Stimulated activated CD8-positive, alpha-beta memory T cell treated with anti-CD3 and anti-CD28 coated beads, Interleukin-4, amount 100 ng/mL, for 24 hours (primary cell): Measurements from ENCODE around the gene RTP1.
"Not testable (repeated sequence)": the region's sequence is repeated elsewhere in the genome, so short reads cannot be mapped to it uniquely, and the experiment has no call there.

Experiments
- DNase-seq: peaks from one replicate; pipeline ENCODE4 v3.0.0-alpha.2; 2020; ENCODE audit warnings: low read depth

Gene RTP1, protein sequence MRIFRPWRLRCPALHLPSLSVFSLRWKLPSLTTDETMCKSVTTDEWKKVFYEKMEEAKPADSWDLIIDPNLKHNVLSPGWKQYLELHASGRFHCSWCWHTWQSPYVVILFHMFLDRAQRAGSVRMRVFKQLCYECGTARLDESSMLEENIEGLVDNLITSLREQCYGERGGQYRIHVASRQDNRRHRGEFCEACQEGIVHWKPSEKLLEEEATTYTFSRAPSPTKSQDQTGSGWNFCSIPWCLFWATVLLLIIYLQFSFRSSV

GRCh38 chr3:187197335-187197649, at the start of gene RTP1:
TSS of gene RTP1 (plus strand) at chr3:187197486. CDS start at chr3:187197516, 30 bp downstream.
- DNase-seq = no peak

- DNase-seq = no peak
Observed at GRCh38 chr3:187150186-187150585, 47.1 kb upstream of the RTP1 start.

DNA sequence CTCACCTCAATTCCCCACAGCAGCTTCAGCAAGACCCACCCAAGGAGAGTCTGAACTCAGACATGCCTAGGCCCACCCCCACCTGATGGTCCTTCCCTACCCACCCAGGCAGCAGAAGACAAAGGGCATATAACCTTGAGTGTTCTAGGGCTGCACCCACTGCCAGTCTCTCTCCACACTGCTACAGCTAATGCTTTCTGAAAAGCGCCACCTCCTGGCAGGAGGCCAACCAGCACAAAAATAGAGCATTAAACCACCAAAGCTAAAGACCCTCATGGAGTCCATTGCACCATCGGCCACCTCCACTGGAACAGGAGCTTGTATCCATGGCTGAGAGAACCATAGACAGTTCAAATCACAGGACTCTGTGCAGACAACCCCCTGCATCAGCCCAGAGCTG, 46.7 kb upstream of the RTP1 start:
- peak; percentile 52 for DNase-seq

- DNase-seq = no peak
Observed at GRCh38 chr3:187161556-187161955, 35.7 kb upstream of the RTP1 start.

GRCh38 chr3:187162265-187162953, 34.9 kb upstream of the RTP1 start:
- DNase-seq = no peak

- DNase-seq = no peak
Observed at GRCh38 chr3:187165144-187165543, 32.1 kb upstream of the RTP1 start.

DNA sequence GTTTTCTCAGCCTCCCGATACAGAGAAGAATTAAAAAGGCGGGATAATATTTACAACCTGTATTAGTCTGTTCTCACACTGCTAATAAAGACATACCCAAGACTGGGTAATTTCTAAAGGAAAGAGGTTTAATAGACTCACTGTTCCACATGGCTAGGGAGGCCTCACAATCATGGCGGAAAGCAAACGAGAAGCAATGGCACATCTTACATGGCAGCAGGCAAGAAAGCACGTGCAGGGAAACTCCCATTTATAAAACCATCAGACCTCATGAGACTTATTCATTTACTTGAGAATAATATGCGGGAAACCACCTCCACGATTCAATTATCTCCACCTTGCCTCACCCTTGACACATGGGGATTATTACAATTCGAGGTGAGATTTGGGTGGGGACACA, 30.5 kb upstream of the RTP1 start:
- DNase-seq = no peak

DNA sequence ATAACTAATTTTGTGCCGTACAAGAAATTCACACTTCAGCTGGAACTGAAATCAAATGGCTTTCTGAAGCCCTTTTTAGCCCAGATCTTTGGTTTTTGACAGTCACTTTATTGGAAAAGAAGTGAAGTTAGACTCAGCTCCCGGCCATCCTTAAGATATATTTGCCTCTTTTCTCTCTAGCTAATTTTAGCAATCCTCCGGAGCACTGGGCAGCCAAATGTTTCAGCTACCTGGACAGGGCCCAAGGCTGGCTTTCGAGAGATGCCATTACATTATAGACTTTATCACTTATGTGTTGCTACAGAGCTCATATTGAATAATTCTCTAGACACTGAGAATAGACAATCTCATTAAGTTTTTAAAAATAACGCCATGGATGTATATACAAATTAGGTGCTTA, 29.5 kb upstream of the RTP1 start:
- DNase-seq = no peak

GRCh38 chr3:187169231-187169960, 27.9 kb upstream of the RTP1 start:
- DNase-seq = no peak

DNA sequence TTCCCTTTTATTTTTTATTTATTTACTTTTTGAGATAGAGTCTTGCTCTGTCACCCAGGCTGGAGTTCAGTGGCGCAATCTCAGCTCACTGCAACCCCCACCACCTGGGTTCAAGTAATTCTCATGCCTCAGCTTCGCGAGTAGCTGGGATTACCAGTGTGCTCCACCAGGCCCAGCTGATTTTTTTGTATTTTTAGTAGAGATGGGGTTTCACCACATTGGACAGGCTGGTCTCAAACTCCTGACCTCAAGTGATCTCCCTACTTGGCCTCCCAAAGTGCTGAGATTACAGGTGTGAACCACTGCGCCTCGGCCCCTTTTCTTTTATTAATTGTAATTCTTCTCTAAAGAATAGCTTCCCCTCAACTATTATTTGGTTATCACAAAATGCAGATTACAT, 26.4 kb upstream of the RTP1 start:
- not testable (repeated sequence) for DNase-seq

GRCh38 chr3:187172929-187173328, 24.4 kb upstream of the RTP1 start:
- no peak for DNase-seq

DNA sequence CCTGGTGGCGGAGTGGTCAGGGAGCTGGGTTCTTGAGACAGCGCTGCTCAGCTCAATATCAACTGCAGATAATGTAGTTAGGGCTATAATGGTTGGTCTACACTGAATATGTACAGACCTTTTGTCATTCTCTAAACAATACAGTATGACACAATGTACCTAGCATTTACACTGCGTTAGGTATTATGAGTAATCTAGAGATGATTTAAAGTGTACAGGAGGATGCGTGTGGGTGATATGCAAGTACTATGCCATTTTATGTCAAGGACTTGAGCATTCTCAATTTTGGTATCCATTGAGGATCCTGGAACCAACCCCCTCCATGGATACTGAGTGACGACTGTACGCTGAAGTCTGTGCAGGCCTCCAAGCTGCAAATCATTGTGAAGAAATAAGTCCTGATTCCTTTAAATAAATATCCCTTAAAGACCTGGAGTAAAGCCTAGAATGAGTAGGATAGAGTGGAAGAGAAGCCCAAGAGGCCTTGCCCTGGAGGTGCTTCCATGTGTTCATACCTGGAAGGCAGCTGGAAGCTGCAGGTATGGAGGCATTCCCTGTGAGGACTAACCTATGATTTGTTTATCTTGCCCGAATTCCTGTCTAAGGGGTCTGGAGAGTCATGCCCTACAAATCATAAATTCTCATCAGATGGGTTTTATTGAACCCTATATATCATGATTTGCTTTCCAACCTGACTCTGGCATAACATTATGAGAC, 15.7 kb upstream of the RTP1 start:
- no peak for DNase-seq

DNA sequence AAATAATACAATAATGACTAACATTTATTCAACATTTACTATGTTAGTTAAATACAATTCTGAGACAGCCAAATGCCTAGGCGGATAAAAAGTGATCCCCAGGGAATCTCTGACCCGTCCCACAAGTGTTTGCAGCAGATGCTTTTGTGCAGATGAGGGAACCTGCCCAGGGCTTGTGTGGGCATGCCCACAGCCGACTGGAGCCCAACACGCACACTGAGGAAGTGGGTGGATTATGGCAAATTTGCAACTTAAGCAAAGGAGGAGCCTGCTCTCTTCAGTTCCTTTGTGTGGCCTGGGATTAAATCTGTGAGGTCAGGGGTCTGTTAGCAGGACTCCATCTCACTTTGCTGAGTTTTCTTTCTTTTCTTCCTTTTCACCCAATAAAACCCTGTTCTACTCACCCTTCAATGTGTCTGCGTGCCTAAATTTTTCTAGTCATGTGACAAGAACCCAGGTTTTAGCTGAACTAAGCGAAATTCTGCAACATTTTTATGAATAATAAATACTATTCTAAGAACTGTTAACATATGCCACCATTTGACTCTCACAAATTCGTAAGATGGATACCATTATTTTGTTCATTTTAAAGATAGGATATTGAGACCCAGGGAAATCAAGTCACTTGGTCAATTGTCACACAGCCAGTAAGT, 13.9 kb upstream of the RTP1 start:
- no peak for DNase-seq

- DNase-seq = no peak
Observed at GRCh38 chr3:187183903-187184302, 13.4 kb upstream of the RTP1 start.

DNA sequence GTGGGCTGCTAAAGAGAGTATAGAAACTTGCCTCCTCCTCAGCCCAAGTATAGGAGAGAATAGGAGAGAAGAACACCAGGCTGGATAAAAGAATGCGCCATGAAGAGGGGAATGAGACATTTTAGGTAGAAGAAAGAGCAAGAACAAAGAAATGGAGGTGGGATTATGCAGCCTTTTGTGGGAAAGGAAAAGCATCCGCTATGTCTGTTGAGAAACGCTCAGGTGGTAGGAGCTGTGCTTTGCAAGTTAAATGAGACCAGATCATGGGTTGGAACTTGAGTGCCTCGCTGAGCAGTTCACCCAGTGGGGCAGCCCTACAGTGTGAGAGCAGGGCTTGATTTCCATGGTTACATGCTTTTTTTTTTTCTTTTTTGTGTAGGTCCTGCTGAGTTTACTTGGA, 11.5 kb upstream of the RTP1 start:
- DNase-seq = no peak

DNA sequence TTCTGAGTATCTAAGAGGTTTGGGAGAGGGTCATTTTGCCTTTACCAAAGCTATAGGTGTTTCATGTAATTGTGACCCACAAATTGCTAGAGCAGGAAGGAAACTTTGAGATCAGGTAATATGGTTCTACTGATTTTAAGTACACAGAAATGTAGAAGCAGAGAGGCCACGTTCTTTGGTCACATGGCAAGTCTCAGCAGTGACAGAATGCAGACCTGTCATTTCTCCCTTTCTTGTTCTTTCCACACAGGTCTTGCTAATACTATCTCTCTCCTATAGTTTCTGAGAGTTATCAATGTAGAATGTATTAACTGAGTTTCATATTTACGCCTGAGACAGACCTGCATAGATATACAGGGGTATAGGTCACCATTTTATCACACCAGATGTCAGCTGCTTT, 10.9 kb upstream of the RTP1 start:
- no peak for DNase-seq

- no peak for DNase-seq
Observed at GRCh38 chr3:187186801-187187421, 10.4 kb upstream of the RTP1 start.

GRCh38 chr3:187188931-187189330, 8.4 kb upstream of the RTP1 start:
- no peak for DNase-seq

GRCh38 chr3:187191271-187191670, 6.0 kb upstream of the RTP1 start:
- DNase-seq = no peak

DNA sequence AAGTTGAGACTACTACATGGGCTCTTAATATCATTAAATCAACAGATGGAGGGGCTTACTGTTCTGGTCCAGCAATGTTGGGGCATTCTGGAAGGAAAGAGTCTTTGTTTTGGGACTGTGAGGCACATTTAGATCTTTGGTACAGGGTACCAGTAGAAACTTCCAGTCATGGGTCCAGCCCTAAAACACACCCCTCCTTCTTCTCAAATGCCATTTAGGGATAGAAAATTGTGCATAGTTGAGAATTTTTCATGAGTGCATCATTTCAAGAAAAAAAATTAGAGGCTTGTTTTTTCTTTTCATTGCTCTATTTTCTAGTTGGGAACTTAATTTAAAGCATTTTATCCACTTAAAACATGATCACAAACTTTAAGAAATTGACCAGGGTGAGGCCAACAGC, 4.1 kb upstream of the RTP1 start:
- DNase-seq = no peak

- no peak for DNase-seq
Observed at GRCh38 chr3:187196573-187197334, 532 bp upstream of the RTP1 start.
